ENCODE data around the gene ASL. TPM values are rescaled to one million over a fixed set of nuclear protein-coding genes. Genes with fewer than 3 reads are reported as not detected.
A peak's percentile ranks its signal among the peaks of the same experiment; 100 is the strongest.
"Not testable (repeated sequence)": the region's sequence is repeated elsewhere in the genome, so short reads cannot be mapped to it uniquely, and the experiment has no call there.

ASL gene
- total and polyA plus RNA-seq, 4 donors: 60.3 to 272 (median 252) TPM

- Histone ChIP-seq H3K9me3 (ENCODE audit: control insufficient read depth in 4 of 4, low read length in 3 of 4) (no peaks in the 10 kb centered on the region), H3K27me3 (ENCODE audit: control insufficient read depth in 4 of 4, insufficient read depth in 4 of 4, low read length in 3 of 4) (no peaks in the 10 kb centered on the region), H3K36me3 (ENCODE audit: control insufficient read depth in 4 of 4, insufficient read depth in 3 of 4, low read depth in 1 of 4, low read length in 3 of 4) (no peaks in the 10 kb centered on the region), H3K4me1 (ENCODE audit: control insufficient read depth in 4 of 4, insufficient read depth in 4 of 4, low read length in 3 of 4) (peaks cover 0 to 10% (median 2%) of the 10 kb centered on the region in 4 donors), H3K9ac (ENCODE audit: low read depth in 1 of 2, low read length in 2 of 2) (no peak overlapping the region), H3K27ac (ENCODE audit: low read depth in 1 of 2, low read length in 2 of 2) (no peak overlapping the region), H3K4me3 (ENCODE audit: low read depth in 1 of 3, low read length in 3 of 3) (no peak overlapping the region)
- no peak for TF ChIP-seq ATF3 (IDR thresholded peaks at IDR 0.05)
- TF ChIP-seq NR2F2 (IDR thresholded peaks at IDR 0.05): no peak
- TF ChIP-seq SP1 (IDR thresholded peaks at IDR 0.05): no peak
- TF ChIP-seq, protein P1, sequence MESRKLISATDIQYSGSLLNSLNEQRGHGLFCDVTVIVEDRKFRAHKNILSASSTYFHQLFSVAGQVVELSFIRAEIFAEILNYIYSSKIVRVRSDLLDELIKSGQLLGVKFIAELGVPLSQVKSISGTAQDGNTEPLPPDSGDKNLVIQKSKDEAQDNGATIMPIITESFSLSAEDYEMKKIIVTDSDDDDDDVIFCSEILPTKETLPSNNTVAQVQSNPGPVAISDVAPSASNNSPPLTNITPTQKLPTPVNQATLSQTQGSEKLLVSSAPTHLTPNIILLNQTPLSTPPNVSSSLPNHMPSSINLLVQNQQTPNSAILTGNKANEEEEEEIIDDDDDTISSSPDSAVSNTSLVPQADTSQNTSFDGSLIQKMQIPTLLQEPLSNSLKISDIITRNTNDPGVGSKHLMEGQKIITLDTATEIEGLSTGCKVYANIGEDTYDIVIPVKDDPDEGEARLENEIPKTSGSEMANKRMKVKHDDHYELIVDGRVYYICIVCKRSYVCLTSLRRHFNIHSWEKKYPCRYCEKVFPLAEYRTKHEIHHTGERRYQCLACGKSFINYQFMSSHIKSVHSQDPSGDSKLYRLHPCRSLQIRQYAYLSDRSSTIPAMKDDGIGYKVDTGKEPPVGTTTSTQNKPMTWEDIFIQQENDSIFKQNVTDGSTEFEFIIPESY (IDR thresholded peaks at IDR 0.05): no peak
- TF ChIP-seq TAF1 (conservative IDR thresholded peaks at IDR 0.05): no peak
- TF ChIP-seq FOXA1 (IDR thresholded peaks at IDR 0.05): no peak
- TF ChIP-seq GABPA (IDR thresholded peaks at IDR 0.05 in 1 of 2, conservative IDR thresholded peaks at IDR 0.05 in 1 of 2): no peak
- TF ChIP-seq, protein P2, sequence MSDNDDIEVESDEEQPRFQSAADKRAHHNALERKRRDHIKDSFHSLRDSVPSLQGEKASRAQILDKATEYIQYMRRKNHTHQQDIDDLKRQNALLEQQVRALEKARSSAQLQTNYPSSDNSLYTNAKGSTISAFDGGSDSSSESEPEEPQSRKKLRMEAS (IDR thresholded peaks at IDR 0.05): no peak
- no peak for TF ChIP-seq HNF4G (IDR thresholded peaks at IDR 0.05)
- TF ChIP-seq REST (IDR thresholded peaks at IDR 0.05): no peak
- TF ChIP-seq RXRA (IDR thresholded peaks at IDR 0.05): no peak
- no peak for TF ChIP-seq FOXA2 (IDR thresholded peaks at IDR 0.05)
- TF ChIP-seq JUND (IDR thresholded peaks at IDR 0.05): no peak
- no peak for TF ChIP-seq HNF4A (conservative IDR thresholded peaks at IDR 0.05)
- 85% methylated on average over 8 of the region's 8 CpGs for WGBS
- no peak for DNase-seq (ENCODE audit: low spot score)
Measured at GRCh38 chr7:66047426-66047825, 28.2 kb upstream of the ASL start.

DNA sequence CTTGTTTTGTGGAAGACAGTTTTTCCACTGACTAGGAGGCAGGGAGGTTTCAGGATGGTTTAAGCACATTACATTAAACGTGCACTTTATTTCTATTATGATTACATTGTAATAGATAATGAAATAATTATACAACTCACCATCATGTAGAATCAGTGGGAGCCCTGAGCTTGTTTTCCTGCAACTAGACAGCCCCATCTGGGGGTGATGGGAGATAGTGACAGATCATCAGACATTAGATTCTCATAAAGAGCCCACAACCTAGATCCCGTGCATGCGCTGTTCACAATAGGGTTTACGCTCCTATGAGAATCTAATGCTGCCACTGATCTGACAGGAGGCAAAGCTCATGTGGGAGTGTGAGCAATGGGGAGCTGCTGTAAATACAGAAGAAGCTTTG, 25.7 kb upstream of the ASL start:
- H3K27ac ChIP-seq (ENCODE audit: low read depth in 1 of 2, low read length in 2 of 2); H3K4me3 ChIP-seq (ENCODE audit: low read depth in 1 of 3, low read length in 3 of 3); H3K9me3 ChIP-seq (ENCODE audit: control insufficient read depth in 4 of 4, low read length in 3 of 4); H3K27me3 ChIP-seq (ENCODE audit: control insufficient read depth in 4 of 4, insufficient read depth in 4 of 4, low read length in 3 of 4); H3K4me1 ChIP-seq (ENCODE audit: control insufficient read depth in 4 of 4, insufficient read depth in 4 of 4, low read length in 3 of 4); H3K36me3 ChIP-seq (ENCODE audit: control insufficient read depth in 4 of 4, insufficient read depth in 3 of 4, low read depth in 1 of 4, low read length in 3 of 4); DNase-seq (ENCODE audit: low spot score); H3K9ac ChIP-seq (ENCODE audit: low read depth in 1 of 2, low read length in 2 of 2): not testable (repeated sequence)
- TF ChIP-seq RAD21 (IDR thresholded peaks at IDR 0.05) (peak; percentile 61 to 70), CTCF (IDR thresholded peaks at IDR 0.05; ENCODE audit: low read depth, low read length, missing input control) (peak; percentile 11)
- 91% methylated on average over 4 of the region's 4 CpGs for WGBS
